Nephron (organoid): Measurements from ENCODE around the gene KIT.

ENCODE experiments used
- H3K27ac Mint-ChIP-seq, 3 experiments: 2 replicates each; pipeline ENCODE4 v1.8.0; 2020; ENCODE audit warnings: mixed read lengths in 3 of 3, mild to moderate bottlenecking in 2 of 3, moderate library complexity in 1 of 3
- H3K27me3 Mint-ChIP-seq: 2 replicates; pipeline ENCODE4 v1.8.0; 2021; ENCODE audit warnings: low read depth, mild to moderate bottlenecking, moderate library complexity, mixed read lengths
- H3K36me3 Mint-ChIP-seq: 2 replicates; pipeline ENCODE4 v1.8.0; 2020; ENCODE audit warnings: low read depth, mixed read lengths
- H3K4me1 Mint-ChIP-seq: 2 replicates; pipeline ENCODE4 v1.8.0; 2020; ENCODE audit warnings: mixed read lengths
- H3K4me3 Mint-ChIP-seq, 3 experiments: 2 replicates each; pipeline ENCODE4 v1.8.0; 2020; ENCODE audit warnings: mild to moderate bottlenecking in 3 of 3, mixed read lengths in 3 of 3, moderate library complexity in 2 of 3
- H3K9me3 Mint-ChIP-seq: 2 replicates; pipeline ENCODE4 v1.8.0; 2020; ENCODE audit warnings: mixed read lengths
- CTCF ChIP-seq, 3 experiments: fragments of 200-600 bp; sonication (generic); IDR thresholded peaks; one replicate each; pipeline ENCODE4 v1.5.0; 2021; ENCODE audit warnings: antibody characterized with exemption in 3 of 3; ENCODE audit not compliant: unreplicated experiment in 3 of 3

KIT gene

GRCh38 chr4:54723220-54723619, 65.5 kb downstream of the KIT start:
- Mint-ChIP-seq H3K9me3 (no peaks in the 10 kb centered on the region), H3K4me1 (no peaks in the 10 kb centered on the region), H3K4me3 (no peak overlapping the region), H3K36me3 (no peaks in the 10 kb centered on the region), H3K27ac (no peak overlapping the region), H3K27me3 (peaks cover 8% of the 10 kb centered on the region)
- TF ChIP-seq CTCF (IDR thresholded peaks at IDR 0.05; ENCODE audit: unreplicated experiment in 3 of 3), result no peak

- TF ChIP-seq CTCF (IDR thresholded peaks at IDR 0.05; ENCODE audit: unreplicated experiment in 3 of 3), result no peak
- H3K4me3 Mint-ChIP-seq, result no peak overlapping the region
- H3K4me1 Mint-ChIP-seq, result no peaks in the 10 kb centered on the region
- no peaks in the 10 kb centered on the region for H3K36me3 Mint-ChIP-seq
- H3K27me3 Mint-ChIP-seq, result peaks cover 8% of the 10 kb centered on the region
- H3K9me3 Mint-ChIP-seq, result no peaks in the 10 kb centered on the region
- no peak overlapping the region for H3K27ac Mint-ChIP-seq
Observed at GRCh38 chr4:54723820-54724219, 66.1 kb downstream of the KIT start.

GRCh38 chr4:54726907-54727306, 69.2 kb downstream of the KIT start:
- H3K27me3 Mint-ChIP-seq, result peaks cover 4% of the 10 kb centered on the region
- no peaks in the 10 kb centered on the region for H3K4me1 Mint-ChIP-seq
- no peak overlapping the region for H3K4me3 Mint-ChIP-seq
- H3K36me3 Mint-ChIP-seq, result peaks cover 3% of the 10 kb centered on the region
- H3K9me3 Mint-ChIP-seq, result no peaks in the 10 kb centered on the region
- no peak for TF ChIP-seq CTCF (IDR thresholded peaks at IDR 0.05; ENCODE audit: unreplicated experiment in 3 of 3)
- no peak overlapping the region for H3K27ac Mint-ChIP-seq

DNA sequence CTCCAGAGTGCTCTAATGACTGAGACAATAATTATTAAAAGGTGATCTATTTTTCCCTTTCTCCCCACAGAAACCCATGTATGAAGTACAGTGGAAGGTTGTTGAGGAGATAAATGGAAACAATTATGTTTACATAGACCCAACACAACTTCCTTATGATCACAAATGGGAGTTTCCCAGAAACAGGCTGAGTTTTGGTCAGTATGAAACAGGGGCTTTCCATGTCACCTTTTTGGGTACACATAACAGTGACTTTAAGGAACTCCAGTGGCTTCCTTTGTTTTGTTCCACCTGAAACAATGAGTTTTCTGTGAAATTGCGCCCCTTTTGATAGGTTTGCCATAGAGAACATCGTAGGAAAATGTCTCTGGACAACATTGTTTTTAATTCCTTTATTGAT, 69.6 kb downstream of the KIT start:
- H3K4me3 Mint-ChIP-seq, result no peak overlapping the region
- peaks cover 4% of the 10 kb centered on the region for H3K4me1 Mint-ChIP-seq
- no peak overlapping the region for H3K27ac Mint-ChIP-seq
- no peaks in the 10 kb centered on the region for H3K9me3 Mint-ChIP-seq
- H3K36me3 Mint-ChIP-seq, result peaks cover 6% of the 10 kb centered on the region
- H3K27me3 Mint-ChIP-seq, result peaks cover 4% of the 10 kb centered on the region
- TF ChIP-seq CTCF (IDR thresholded peaks at IDR 0.05; ENCODE audit: unreplicated experiment in 3 of 3), result no peak

DNA sequence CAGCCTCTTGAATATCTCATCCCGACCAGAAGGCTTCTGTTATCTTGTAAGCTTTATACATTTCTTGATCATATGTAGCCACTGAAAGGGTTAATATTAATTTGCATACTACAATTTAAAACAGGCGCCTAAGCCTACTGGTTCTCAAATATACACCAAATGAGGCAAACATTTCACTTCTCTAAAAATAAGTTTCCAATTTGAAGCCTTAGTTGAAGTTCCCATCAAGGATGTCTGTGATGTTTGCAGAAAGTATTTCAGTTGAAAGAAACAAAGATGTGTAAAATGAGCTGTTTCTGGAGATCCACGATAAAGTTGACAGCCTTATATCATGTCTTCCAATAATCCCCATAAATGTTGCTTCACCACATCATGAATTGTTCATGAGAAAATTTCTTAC, 70.6 kb downstream of the KIT start:
- Mint-ChIP-seq H3K9me3 (no peaks in the 10 kb centered on the region), H3K27ac (no peak overlapping the region), H3K27me3 (peaks cover 4% of the 10 kb centered on the region), H3K4me1 (peaks cover 6% of the 10 kb centered on the region), H3K4me3 (no peak overlapping the region), H3K36me3 (peaks cover 6% of the 10 kb centered on the region)
- TF ChIP-seq CTCF (IDR thresholded peaks at IDR 0.05; ENCODE audit: unreplicated experiment in 3 of 3), result no peak

DNA sequence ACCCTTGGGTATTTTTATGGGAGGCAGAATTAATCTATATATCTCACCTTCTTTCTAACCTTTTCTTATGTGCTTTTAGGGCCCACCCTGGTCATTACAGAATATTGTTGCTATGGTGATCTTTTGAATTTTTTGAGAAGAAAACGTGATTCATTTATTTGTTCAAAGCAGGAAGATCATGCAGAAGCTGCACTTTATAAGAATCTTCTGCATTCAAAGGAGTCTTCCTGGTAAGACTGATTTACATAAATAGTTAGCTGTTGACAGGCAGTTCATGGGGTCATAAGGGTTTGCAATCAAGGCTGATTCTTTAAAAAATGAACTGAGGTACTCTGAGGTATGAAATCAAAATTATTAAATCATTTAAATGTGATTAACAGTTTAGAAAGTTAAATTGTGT, 71.5 kb downstream of the KIT start:
- Mint-ChIP-seq H3K27me3 (peaks cover 1% of the 10 kb centered on the region), H3K4me3 (no peak overlapping the region), H3K4me1 (peaks cover 6% of the 10 kb centered on the region), H3K27ac (no peak overlapping the region), H3K9me3 (no peaks in the 10 kb centered on the region), H3K36me3 (peaks cover 11% of the 10 kb centered on the region)
- no peak for TF ChIP-seq CTCF (IDR thresholded peaks at IDR 0.05; ENCODE audit: unreplicated experiment in 3 of 3)
